HG02884 (cell line): ENCODE measurements around the gene SMIM17.
"Not testable (repeated sequence)": the region's sequence is repeated elsewhere in the genome, so short reads cannot be mapped to it uniquely, and the experiment has no call there.

Experiments
- ATAC-seq: cut with Tn5 transposase; IDR thresholded peaks from one replicate; pipeline ENCODE4 v1.9.1; 2021; ENCODE audit warnings: mild to moderate bottlenecking, moderate library complexity; ENCODE audit not compliant: unreplicated experiment

The SMIM17 gene

GRCh38 chr19:56654151-56654550 is 11.2 kb downstream of the SMIM17 start:
- no peak for ATAC-seq

DNA sequence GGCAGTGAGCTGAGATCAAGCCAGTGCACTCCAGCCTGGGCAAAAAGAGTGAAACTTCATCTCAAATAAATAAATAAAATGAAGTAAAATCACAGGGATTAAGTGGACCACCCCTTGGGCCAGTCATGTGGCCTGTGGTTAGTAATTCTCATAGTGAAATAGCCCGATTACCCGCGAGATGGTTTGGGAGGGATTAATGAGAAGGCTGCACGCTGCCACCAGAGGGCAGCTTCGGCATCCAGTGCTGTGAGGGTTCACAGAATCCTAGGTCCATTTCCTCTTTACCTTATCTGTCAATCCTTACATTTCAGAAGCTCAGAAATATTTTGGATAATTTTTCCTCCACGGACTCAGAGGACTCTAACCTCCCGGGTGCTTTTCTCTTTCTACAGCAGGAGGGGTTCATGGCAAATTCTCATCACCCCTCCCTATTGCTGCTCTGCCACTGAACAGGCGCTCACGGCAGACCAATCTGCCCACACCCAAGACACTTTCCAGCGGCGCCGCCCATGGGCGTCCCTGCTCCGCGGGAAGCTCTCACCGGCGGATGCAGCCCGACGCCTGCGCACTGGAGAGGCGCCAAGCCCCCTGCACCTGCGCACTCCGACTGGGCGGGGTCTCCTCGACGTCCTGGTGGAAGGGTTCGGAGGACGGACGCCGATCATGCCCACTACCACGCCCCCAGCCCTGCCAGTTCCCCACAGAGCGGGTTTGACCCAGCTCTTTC is 17.6 kb downstream of the SMIM17 start:
- no peak for ATAC-seq

DNA sequence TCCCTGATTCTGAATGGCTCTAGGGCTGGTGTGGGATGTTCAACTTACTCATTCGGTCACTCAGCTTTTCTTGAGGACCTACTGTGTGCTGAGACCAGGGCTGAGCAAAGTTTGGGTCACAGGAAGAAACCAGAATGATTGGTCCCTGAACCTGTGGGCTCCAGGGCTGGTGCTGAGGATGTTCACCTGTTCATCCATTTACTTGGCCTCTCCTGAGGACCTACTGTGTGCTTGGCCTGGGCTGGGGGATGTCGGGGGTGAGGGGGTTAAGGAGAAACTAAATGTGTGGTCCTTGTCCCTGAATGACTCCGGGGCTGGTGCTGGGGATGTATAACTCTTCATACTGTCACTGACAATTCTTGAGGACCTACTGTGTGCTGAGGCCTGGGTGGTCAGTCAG is 18.3 kb downstream of the SMIM17 start:
- ATAC-seq = no peak

DNA sequence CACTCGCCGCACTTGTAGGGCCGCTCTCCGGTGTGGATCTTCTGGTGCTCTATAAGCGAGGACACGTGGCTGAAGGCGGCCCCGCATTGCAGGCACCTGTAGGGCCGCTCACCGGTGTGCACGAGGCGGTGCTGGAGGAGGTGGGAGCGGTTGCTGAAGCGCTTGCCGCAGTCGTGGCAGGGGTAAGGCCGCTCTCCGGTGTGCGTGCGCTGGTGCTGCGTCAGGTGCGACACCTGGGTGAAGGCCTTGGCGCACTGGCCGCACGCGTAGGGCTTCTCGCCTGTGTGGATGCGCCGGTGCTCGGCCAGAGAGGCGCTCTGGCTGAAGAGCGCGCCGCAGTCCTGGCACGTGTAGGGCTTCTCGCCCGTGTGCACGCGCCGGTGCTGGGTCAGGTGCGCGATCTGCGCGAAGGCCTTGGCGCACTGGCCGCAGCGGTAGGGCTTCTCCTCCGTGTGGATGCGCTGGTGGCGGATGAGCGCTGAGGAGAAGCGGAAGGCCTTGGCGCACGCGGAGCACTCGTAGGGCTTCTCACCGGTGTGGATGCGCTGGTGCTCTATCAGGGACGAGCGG is 21.1 kb downstream of the SMIM17 start:
- no peak for ATAC-seq

GRCh38 chr19:56664511-56664910 is 21.6 kb downstream of the SMIM17 start:
- no peak for ATAC-seq

- ATAC-seq = no peak
Measured at GRCh38 chr19:56667311-56667870, 24.4 kb downstream of the SMIM17 start.

DNA sequence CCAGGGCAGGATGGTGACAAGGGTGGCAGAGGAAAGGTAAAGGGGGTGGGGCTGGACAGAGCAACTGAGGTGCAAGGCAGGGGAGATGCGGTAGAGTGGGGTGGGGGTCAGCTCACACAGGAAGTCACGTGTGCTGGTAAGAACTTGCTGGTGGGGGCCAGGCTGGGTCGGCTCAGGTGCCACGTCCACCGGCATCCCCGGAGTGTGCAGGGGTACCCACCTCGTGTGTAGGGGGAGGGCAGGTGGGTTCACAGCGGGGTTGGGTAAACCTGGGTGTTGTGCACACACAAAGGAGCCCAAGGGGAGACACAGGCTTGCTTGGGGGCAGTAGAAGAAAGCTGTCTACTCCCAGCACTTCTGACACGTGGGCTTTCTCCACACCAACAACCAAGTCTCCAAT is 25.7 kb downstream of the SMIM17 start:
- no peak for ATAC-seq

DNA sequence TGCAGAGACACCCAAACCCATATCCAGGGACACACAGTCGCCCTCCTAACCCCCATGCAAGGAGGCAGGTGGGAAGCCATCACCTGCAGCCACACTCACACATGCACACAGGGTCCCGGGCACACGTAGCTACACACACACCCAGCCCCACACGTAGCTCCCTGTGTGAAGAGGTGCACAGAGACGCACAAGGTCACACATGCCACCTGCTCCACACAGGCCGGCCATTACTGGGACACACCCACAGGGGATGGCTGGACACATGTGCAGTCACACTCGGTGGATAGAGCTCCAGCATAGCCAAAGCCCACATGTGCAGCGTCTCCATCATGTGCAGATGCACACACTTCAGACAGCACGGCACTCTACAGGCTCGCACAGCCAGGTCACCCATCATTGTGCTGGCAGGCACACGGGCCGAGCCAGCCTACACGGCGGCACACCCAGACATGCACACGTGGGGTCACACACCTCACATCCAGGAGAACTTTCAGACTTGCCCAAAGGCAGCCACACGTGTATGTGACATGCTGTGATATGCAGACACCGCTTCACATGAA is 27.5 kb downstream of the SMIM17 start:
- no peak for ATAC-seq

DNA sequence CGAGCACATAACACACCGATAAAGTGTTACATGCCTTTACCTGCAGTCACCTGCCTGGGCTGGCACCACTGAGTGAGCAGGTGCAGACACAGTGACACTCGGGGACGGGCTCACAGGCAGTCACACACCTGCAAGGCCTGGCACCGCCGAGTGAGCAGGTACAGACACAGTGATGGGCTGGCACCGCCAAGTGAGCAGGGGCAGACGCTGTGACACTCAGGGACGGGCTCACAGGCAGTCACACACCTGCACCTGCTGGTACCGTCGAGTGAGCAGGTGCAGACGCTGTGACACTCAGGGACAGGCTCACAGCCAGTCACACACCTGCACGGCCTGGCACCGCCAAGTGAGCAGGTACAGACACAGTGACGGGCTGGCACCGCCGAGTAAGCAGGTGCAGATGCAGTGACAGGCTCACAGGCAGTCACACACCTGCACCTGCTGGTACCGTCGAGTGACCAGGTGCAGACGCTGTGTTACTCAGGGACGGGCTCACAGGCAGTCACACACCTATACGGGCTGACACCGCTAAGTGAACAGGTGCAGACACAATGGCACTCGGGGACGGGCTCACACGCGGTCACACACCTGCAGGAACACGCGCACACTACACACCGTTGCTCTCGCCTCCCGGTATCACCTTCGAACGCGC is 28.1 kb downstream of the SMIM17 start:
- no peak for ATAC-seq

DNA sequence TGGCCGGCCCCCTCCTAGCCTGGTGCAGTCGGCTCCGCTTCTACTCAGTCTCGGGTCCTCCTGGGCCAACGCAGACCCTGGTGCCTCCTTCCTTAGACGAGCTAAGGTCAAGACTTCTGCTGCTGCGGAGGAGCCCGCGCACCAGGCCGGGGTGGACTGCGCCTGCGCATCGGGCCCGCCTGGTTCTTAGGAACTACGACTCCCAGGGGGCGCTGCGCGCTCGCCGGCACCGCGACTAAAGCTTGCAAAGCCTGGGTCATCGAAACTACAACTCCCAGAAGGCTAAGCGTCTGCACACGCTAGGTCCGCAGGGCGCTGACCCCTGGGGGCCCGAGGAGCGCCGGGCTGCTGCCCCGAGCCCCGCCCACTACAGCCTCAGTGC is 28.6 kb downstream of the SMIM17 start, which contains the start of gene ZNF835:
ZNF835 (minus strand) TSS at position 145 of the 382 bp plus-strand sequence. CDS start 6,559 bp downstream, outside the sequence.
- ATAC-seq = no peak

DNA sequence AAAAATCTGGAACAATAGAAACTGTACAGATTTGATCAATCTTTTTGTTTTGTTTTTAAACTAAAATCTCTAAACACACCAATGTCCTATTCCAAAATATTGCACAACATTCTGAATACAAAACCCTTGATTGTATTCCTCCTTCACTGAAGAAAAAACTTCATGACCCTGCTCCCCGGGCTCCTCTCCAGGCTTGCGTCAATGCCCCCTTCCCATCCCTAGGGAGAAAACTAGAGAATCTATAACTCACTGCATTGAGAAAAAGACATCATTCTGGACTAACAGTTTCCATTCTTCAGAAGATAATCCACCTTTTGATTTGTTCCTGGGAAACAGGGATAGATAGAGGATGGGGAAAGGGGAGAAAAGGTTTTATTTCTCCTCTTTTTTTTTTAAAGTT is 29.7 kb downstream of the SMIM17 start:
- ATAC-seq = not testable (repeated sequence)

DNA sequence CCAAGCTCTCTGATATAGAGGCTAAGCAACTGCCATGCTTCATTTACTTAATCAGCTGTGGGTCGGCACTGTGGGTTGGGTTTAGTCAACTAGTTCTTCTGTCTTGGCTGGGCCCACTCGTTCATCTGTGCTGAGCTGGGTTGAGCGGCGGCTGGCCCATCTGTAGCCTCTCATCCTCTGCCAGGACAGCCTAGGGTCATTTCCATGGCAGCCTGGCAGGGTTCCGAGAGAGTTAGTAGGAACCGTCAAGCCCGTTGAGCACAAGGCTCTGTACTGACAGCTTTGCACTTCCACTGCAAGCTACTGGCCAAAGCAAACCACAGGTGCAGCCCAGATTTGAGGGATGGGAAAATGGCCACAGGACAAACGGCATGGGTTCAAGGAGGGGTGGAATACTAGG is 35.2 kb downstream of the SMIM17 start:
- no peak for ATAC-seq

- no peak for ATAC-seq
Measured at GRCh38 chr19:56681702-56682101, 38.7 kb downstream of the SMIM17 start.

DNA sequence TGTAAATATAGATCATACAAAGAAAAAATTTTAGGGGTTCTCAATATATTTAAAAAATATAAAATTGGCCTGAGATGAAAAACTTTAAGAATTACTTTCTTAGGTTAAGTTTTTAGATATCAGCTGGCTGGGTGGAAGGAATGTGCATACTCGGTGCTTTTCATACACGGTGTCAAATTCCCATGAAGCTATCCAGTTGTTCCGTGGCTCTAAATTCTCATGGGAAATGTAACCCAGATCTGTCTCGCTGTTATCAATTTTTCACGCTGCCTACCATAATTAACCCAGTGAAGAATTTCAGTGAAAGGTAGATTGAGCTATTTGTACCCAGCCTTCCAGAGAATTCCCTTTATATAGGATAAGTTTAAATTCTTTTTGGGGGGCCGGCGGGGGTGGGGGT is 40.2 kb downstream of the SMIM17 start:
- ATAC-seq = no peak

- no peak for ATAC-seq
Measured at GRCh38 chr19:56687031-56687430, 44.1 kb downstream of the SMIM17 start.

DNA sequence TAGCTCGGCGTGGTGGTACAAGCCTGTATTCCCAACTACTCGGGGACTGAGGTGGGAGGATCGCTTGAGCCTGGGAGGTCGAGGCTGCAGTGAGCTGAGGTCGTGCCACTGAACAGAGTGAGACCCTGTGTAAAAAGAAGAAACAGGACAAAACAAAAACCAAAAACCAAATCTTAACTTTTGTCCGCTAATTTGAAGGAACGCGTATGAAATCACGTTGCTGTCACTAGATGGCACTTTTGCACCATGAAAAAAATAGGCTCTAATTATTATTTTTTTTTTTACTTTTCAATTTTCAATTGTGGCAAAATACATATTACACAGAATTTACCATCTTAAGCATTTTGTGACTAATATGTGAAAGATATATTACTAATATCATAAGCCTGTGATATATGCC is 46.2 kb downstream of the SMIM17 start:
- ATAC-seq = no peak

DNA sequence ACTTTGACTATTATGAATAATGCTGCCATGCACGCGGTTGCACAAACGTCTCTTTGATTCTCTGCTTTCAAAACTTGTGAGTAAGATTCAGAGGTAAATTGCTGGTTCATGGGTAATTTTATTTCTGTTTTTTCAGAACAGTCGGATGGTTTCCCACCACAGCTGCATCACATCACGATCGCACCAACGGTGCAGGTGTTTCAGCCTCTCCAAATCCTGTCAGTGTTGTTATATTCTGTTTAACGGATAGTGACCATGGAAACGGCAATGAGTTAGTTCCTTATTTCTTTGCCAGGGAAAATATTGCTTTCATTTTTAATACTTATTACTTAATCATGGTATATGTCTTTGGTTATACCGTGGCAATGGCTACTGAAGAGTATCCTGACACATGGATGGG is 47.7 kb downstream of the SMIM17 start:
- no peak for ATAC-seq

DNA sequence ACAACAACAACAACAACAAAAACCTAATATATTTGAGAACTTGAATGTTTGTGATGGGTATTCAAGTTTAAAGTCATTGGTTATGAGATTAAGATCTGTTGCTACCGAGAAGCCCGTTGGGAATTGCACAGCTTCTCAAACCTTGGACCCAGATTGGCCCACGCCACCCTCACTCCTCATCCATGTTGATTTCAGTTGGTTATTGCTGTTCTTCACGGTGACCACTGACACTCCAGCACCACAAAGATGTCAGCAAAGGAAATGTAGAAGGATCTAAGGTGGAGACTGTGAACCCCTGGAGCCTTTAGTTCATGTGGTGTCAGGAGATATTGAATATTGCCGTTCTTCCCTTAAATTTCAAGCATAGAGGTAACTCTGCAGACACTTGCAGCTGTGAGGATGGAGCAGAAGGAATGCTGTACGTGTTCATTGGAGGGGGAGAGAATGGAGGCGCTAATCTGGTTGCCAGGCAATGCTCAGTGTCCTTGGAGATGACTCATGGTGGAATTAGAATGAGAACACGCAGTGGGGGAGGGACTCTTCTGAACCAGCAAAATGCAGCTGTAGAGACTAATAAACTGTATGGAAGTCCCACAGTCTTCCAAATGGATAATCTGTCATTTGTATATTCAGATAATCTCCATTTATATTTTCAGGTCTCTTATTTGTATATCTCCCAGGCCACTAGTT is 49.4 kb downstream of the SMIM17 start:
- ATAC-seq = no peak

GRCh38 chr19:56699552-56699951 is 56.6 kb downstream of the SMIM17 start:
- no peak for ATAC-seq

- ATAC-seq = no peak
Measured at GRCh38 chr19:56701895-56702294, 58.9 kb downstream of the SMIM17 start.

- no peak for ATAC-seq
Measured at GRCh38 chr19:56705939-56706338, 63.0 kb downstream of the SMIM17 start.
